Ascending aorta (tissue), 2 donors: Measurements from ENCODE around the gene MYEOV. TPM values are rescaled to one million over a fixed set of nuclear protein-coding genes. Genes with fewer than 3 reads are reported as not detected.

Experiments used
- DNase-seq, 2 donors: peaks; one replicate each; pipeline ENCODE4 v3.0.0-alpha.2; 2019; ENCODE audit warnings: low spot score in 2 of 2
- H3K27ac ChIP-seq, 2 donors: fragments of 200-600 bp; sonication (generic); one replicate each; pipeline ENCODE4 v1.5.1; 2016 to 2017; ENCODE audit warnings: mild to moderate bottlenecking in 1 of 2
- H3K27me3 ChIP-seq: fragments of 200-600 bp; sonication (generic); one replicate; pipeline ENCODE4 v1.5.1; 2017
- H3K36me3 ChIP-seq, 2 donors: fragments of 200-600 bp; sonication (generic); one replicate each; pipeline ENCODE4 v1.5.1; 2016
- H3K4me1 ChIP-seq, 2 donors: fragments of 200-600 bp; sonication (generic); one replicate each; pipeline ENCODE4 v1.5.1; 2016 to 2017; ENCODE audit warnings: mild to moderate bottlenecking in 1 of 2
- H3K4me3 ChIP-seq, 2 donors: fragments of 200-600 bp; sonication (generic); one replicate each; pipeline ENCODE4 v1.5.1; 2016 to 2017; ENCODE audit warnings: mild to moderate bottlenecking in 1 of 2
- H3K9me3 ChIP-seq, 2 donors: fragments of 200-600 bp; sonication (generic); one replicate each; pipeline ENCODE4 v1.5.1; 2016
- CTCF ChIP-seq, 3 experiments: fragments of 200-600 bp in 2 of 3; fragments of 450-650 bp in 1 of 3; sonication (generic) in 2 of 3; IDR thresholded peaks; one replicate each; pipeline ENCODE4 v1.5.1; 2016 to 2019; ENCODE audit warnings: antibody characterized with exemption in 3 of 3, mild to moderate bottlenecking in 1 of 3, moderate library complexity in 1 of 3
- intact Hi-C: fragments of 100-400 bp; cut with DNase I; formaldehyde crosslinking; loops from one replicate; pipeline ENCODE4 v1.15.1; 2023
- total RNA-seq: library from RNA; depleted of rRNA; stranded (reverse); fragments of >200 nt; gene quantifications from one replicate; pipeline ENCODE4 v1.1.0, GENCODE V29; 2016

The MYEOV gene
- total RNA-seq, 1 donor from 2014 or later, result not detected

GRCh38 chr11:69311767-69312385 is 17.9 kb downstream of the MYEOV start:
- peak in 1 of 2 donors; percentile 62 for DNase-seq
- intact Hi-C loops, result no loop called here
- H3K4me3 ChIP-seq, result no peak overlapping the region

GRCh38 chr11:69312453-69313404 is 18.8 kb downstream of the MYEOV start:
- H3K36me3 ChIP-seq, result no peaks in the 10 kb centered on the region
- peaks cover 5 to 9% of the 10 kb centered on the region in 2 donors for H3K9me3 ChIP-seq
- H3K4me1 ChIP-seq, result peaks cover 0 to 6% of the 10 kb centered on the region in 2 donors
- no peaks in the 10 kb centered on the region for H3K27me3 ChIP-seq
- intact Hi-C loops, result no loop called here
- H3K27ac ChIP-seq, result no peak overlapping the region
- no peak overlapping the region for H3K4me3 ChIP-seq
- DNase-seq, result peak in 1 of 2 donors; percentile 69
- no peak for TF ChIP-seq CTCF (IDR thresholded peaks at IDR 0.05)

More at GRCh38 chr11:69311767-69312385, 17.9 kb downstream of the MYEOV start:
- no peaks in the 10 kb centered on the region for H3K27me3 ChIP-seq
- no peaks in the 10 kb centered on the region for H3K36me3 ChIP-seq
- H3K27ac ChIP-seq, result no peak overlapping the region
- no peak for TF ChIP-seq CTCF (IDR thresholded peaks at IDR 0.05)
- H3K9me3 ChIP-seq, result peaks cover 0 to 3% of the 10 kb centered on the region in 2 donors
- peaks cover 0 to 6% of the 10 kb centered on the region in 2 donors for H3K4me1 ChIP-seq

- H3K4me3 ChIP-seq, result no peak overlapping the region
- no peaks in the 10 kb centered on the region for H3K27me3 ChIP-seq
- peaks cover 5 to 9% of the 10 kb centered on the region in 2 donors for H3K9me3 ChIP-seq
- intact Hi-C loops, result no loop called here
- peak in 1 of 2 donors; percentile 24 for DNase-seq
- no peak for TF ChIP-seq CTCF (IDR thresholded peaks at IDR 0.05)
- H3K36me3 ChIP-seq, result no peaks in the 10 kb centered on the region
- H3K4me1 ChIP-seq, result peaks cover 0 to 6% of the 10 kb centered on the region in 2 donors
- H3K27ac ChIP-seq, result no peak overlapping the region
These were observed 20.0 kb downstream of the MYEOV start for GRCh38 chr11:69313992-69314391.

GRCh38 chr11:69314555-69314954 is 20.6 kb downstream of the MYEOV start:
- H3K9me3 ChIP-seq, result peaks cover 5 to 9% of the 10 kb centered on the region in 2 donors
- intact Hi-C loops, result no loop called here
- H3K4me3 ChIP-seq, result no peak overlapping the region
- H3K4me1 ChIP-seq, result peaks cover 0 to 6% of the 10 kb centered on the region in 2 donors
- no peak for TF ChIP-seq CTCF (IDR thresholded peaks at IDR 0.05)
- H3K36me3 ChIP-seq, result no peaks in the 10 kb centered on the region
- no peak for DNase-seq
- H3K27me3 ChIP-seq, result no peaks in the 10 kb centered on the region
- H3K27ac ChIP-seq, result no peak overlapping the region

- peak in 1 of 2 donors; percentile 34 for DNase-seq
- intact Hi-C loops, result no loop called here
- H3K4me1 ChIP-seq, result peaks cover 8 to 20% of the 10 kb centered on the region in 2 donors
- peak overlapping the region; percentile 52 to 54 for H3K27ac ChIP-seq
- H3K27me3 ChIP-seq, result no peaks in the 10 kb centered on the region
- no peaks in the 10 kb centered on the region for H3K36me3 ChIP-seq
- H3K4me3 ChIP-seq, result no peak overlapping the region
- no peak for TF ChIP-seq CTCF (IDR thresholded peaks at IDR 0.05)
- peaks cover 5 to 9% of the 10 kb centered on the region in 2 donors for H3K9me3 ChIP-seq
These were observed 23.0 kb downstream of the MYEOV start for GRCh38 chr11:69316956-69317355.
